ENCODE results near the gene KIAA0753.

DNA sequence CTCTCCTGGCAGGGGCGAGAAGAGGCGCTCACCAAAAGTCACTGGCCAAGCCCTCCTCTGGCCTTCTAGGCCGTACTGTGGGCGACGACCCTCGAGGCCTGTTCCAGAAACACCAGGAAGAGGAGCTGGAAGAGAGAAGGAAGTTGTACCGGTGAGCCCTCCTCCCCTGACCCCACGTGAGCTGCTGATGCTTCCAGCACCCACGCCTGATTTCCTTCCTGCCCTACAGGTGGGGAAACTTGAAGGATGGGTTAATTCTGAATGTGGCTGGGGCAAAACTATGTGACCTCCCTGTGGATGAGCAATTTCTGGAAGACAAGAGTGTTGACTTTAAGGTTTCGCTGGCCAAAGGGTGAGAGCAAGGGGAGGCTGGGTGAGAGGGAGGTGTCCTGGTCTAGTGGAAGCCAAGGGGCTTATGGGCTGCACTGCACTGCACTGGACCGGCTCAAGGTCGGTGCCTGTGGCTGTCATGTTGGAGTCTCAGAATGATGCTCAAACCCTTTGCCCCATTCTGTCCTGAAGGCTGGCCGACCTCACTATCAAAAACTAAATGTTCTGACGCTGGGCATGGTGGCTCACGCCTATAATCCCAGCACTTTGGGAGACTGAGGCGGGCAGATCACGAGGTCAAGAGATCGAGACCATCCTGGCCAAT lies 17.2 kb upstream of the KIAA0753 start:
- TF ChIP-seq, protein P1, sequence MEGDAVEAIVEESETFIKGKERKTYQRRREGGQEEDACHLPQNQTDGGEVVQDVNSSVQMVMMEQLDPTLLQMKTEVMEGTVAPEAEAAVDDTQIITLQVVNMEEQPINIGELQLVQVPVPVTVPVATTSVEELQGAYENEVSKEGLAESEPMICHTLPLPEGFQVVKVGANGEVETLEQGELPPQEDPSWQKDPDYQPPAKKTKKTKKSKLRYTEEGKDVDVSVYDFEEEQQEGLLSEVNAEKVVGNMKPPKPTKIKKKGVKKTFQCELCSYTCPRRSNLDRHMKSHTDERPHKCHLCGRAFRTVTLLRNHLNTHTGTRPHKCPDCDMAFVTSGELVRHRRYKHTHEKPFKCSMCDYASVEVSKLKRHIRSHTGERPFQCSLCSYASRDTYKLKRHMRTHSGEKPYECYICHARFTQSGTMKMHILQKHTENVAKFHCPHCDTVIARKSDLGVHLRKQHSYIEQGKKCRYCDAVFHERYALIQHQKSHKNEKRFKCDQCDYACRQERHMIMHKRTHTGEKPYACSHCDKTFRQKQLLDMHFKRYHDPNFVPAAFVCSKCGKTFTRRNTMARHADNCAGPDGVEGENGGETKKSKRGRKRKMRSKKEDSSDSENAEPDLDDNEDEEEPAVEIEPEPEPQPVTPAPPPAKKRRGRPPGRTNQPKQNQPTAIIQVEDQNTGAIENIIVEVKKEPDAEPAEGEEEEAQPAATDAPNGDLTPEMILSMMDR (conservative IDR thresholded peaks at IDR 0.05; ENCODE audit: low read length): no peak
- no peak for TF ChIP-seq EZH2phosphoT487 (IDR thresholded peaks at IDR 0.05; ENCODE audit: borderline replicate concordance, low read depth, low read length)

All from OCI-LY7 (cell line).